ENCODE data around the gene SNX9. TPM values are rescaled to one million over a fixed set of nuclear protein-coding genes. Genes with fewer than 3 reads are reported as not detected.

The SNX9 gene
- total RNA-seq, 2 experiments from 2014 or later = 44.9 to 45.1 TPM

DNA sequence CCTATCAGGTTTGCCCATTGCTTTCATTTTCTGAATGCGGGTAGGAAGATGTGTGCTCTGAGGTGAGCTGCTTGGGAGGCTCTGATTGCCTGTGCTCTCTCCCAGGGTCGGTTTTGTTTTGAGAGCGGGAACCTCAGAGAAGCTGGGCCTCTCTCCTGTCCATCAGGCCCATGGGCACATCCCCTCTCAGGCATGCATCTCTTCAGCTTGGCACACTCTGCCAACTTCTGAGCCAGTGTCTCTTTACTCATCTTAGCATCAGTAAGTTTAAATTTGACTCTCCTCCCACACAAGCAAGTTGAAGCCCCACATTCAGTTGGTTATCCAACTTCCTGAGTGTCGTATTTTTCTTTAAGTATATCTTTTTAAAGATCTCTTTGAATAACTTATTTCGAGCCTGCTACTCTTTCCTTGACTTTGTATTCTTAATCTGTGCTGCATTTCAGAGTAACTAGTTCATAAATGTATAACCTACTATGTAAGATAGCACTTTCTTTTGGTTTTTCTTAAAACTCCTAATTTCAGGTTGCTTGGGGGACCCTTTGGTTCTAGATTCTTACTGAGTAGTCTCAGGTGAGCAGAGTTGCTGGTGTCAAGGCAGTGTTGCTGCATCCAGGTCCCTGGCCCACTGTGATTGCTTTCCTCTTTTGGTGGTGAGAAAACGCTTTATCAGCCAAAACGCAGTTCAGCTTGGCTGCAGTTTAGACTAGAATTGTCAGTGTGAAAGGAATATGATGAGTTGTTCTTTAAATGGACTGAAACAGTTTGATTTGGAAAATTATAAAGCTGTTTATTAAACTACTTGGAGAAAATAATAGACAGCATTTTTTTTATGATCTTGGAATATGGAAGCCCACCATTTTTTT lies 54.8 kb downstream of the SNX9 start:
- H3K27me3 Mint-ChIP-seq = no peaks in the 10 kb centered on the region
- peak overlapping the region; percentile 75 for H3K27ac Mint-ChIP-seq
- ATAC-seq = peak; percentile 67
- ChIA-PET CTCF (interaction anchor here (0.7 to 3.3 kb wide), 4 partner anchors 113 to 492 kb away, joined by 3 to 18 read pairs (median 4); no protein-coding TSS in a partner anchor), POLR2A (interaction anchor here (0.9 to 1.3 kb wide), 2 partner anchors 11 to 122 kb away, joined by 4 read pairs; no protein-coding TSS in a partner anchor)
- TF ChIP-seq, protein P1, sequence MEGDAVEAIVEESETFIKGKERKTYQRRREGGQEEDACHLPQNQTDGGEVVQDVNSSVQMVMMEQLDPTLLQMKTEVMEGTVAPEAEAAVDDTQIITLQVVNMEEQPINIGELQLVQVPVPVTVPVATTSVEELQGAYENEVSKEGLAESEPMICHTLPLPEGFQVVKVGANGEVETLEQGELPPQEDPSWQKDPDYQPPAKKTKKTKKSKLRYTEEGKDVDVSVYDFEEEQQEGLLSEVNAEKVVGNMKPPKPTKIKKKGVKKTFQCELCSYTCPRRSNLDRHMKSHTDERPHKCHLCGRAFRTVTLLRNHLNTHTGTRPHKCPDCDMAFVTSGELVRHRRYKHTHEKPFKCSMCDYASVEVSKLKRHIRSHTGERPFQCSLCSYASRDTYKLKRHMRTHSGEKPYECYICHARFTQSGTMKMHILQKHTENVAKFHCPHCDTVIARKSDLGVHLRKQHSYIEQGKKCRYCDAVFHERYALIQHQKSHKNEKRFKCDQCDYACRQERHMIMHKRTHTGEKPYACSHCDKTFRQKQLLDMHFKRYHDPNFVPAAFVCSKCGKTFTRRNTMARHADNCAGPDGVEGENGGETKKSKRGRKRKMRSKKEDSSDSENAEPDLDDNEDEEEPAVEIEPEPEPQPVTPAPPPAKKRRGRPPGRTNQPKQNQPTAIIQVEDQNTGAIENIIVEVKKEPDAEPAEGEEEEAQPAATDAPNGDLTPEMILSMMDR (IDR thresholded peaks at IDR 0.05) = no peak
- peaks cover 83% of the 10 kb centered on the region for H3K36me3 Mint-ChIP-seq (ENCODE audit: low read depth)
- H3K4me1 Mint-ChIP-seq (ENCODE audit: low read depth) = peaks cover 69% of the 10 kb centered on the region
- no peak overlapping the region for H3K4me3 Mint-ChIP-seq
- intact Hi-C loops (cut with micrococcal nuclease) = no loop called here
- DNase-seq = peak; percentile 49
- H3K9me3 Mint-ChIP-seq = peaks cover 2% of the 10 kb centered on the region

DNA sequence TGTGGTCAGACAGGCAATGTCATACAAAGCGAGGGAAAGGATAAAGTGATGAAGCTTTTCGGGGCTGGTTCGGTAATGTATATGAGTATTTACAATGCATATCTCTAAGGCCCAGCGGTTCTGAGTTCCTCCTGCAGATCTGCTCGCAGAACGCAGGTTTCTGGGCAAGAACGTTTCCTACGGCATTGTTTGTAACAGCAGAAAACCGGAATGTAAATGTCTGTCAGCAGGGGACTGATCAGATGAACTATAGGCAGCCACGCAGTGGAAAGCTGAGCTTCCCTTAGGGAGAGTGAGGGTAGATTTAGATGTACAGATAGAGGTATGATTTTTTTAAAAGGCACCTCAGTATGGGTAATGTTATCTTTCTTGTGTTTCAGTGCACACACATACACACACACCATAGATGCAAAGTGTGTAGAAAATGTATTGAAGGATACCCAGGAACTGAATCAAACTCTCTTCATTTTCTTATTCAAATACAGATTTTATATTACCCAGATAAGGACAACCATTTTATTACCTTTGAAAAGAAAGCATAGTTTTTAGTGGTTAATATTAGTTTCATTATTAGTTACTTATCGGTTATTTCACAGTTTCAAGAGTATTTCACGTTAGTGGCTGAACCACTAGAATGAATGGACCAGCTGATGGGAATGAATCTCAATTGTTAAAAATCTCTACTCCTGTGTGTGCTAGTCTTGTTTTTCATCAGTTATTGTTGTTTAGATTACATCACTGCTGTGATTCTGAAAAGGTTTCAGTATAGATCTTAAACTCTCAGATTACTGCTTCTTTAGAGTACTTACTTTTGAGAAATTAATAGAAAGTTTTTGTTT lies 56.2 kb downstream of the SNX9 start:
- CTCF ChIA-PET = interaction anchor here (0.8 to 3.3 kb wide), 3 partner anchors 23 to 123 kb away, joined by 3 to 18 read pairs (median 3); no protein-coding TSS in a partner anchor
- Mint-ChIP-seq H3K27me3 (no peaks in the 10 kb centered on the region), H3K4me1 (ENCODE audit: low read depth) (peaks cover 72% of the 10 kb centered on the region), H3K27ac (peak overlapping the region; percentile 39), H3K4me3 (no peak overlapping the region), H3K9me3 (peaks cover 2% of the 10 kb centered on the region), H3K36me3 (ENCODE audit: low read depth) (peaks cover 83% of the 10 kb centered on the region)
- TF ChIP-seq, protein P1 (IDR thresholded peaks at IDR 0.05) = no peak
- POLR2A ChIA-PET = interaction anchor here (0.6 to 1.7 kb wide), 7 partner anchors 11 to 124 kb away, joined by 3 to 5 read pairs (median 3); no protein-coding TSS in a partner anchor
- no peak for DNase-seq
- intact Hi-C loops (cut with micrococcal nuclease) = no loop called here
- peak; percentile 33 for ATAC-seq

DNA sequence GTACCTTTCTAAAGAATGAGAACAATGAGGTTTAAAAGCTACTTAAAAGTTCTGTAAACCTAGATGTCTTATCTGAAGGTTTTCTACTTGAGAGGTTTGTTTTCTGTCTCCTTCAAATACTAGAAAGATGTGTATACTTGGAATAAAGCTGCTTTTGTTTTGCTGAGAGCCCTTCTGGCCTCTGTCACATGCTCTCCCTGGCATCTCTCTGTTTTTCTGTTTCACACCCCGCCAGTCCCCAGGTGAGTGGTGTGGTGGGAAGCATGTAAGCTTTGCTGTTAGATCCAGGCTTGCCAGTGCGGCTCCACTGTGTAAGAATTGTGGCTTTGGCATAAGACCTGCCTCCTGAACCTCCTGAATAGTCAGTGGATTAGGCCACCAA lies 56.8 kb downstream of the SNX9 start:
- H3K4me3 Mint-ChIP-seq = no peak overlapping the region
- ChIA-PET POLR2A (interaction anchor here (0.6 to 1.7 kb wide), 7 partner anchors 17 to 120 kb away, joined by 3 to 5 read pairs (median 3); no protein-coding TSS in a partner anchor), CTCF (interaction anchor here (1.1 to 3.3 kb wide), 2 partner anchors 22 to 123 kb away, joined by 3 to 18 read pairs; no protein-coding TSS in a partner anchor)
- DNase-seq (no peak), ATAC-seq (no peak)
- H3K27me3 Mint-ChIP-seq = no peaks in the 10 kb centered on the region
- peaks cover 83% of the 10 kb centered on the region for H3K36me3 Mint-ChIP-seq (ENCODE audit: low read depth)
- peak overlapping the region; percentile 35 for H3K27ac Mint-ChIP-seq
- peaks cover 75% of the 10 kb centered on the region for H3K4me1 Mint-ChIP-seq (ENCODE audit: low read depth)
- intact Hi-C loops (cut with micrococcal nuclease) = no loop called here
- peaks cover 2% of the 10 kb centered on the region for H3K9me3 Mint-ChIP-seq
- TF ChIP-seq, protein P1 (IDR thresholded peaks at IDR 0.05) = no peak

DNA sequence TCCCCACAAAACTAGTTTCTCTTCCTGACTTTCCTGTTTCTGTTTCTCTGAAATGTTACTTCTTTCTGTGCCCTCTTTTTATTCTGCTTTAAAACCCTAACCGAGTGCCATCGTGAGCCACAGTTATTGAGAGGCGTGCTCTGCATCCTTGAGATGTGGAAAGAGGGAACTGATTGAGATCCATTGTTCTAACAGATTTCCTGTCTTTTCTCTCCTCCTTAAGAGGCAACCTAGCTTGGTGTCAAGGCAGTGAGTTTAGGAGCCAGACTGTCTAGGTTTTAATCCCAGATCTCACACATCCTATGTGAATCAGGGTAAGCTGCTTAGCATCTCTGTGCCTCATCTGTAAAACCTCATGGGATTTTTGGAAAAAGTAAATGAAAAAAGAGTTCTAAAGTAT lies 57.5 kb downstream of the SNX9 start:
- Mint-ChIP-seq H3K9me3 (peaks cover 2% of the 10 kb centered on the region), H3K4me1 (ENCODE audit: low read depth) (peaks cover 78% of the 10 kb centered on the region), H3K27ac (peak overlapping the region; percentile 35), H3K4me3 (no peak overlapping the region), H3K36me3 (ENCODE audit: low read depth) (peaks cover 81% of the 10 kb centered on the region), H3K27me3 (no peaks in the 10 kb centered on the region)
- ATAC-seq (no peak), DNase-seq (no peak)
- ChIA-PET POLR2A (interaction anchor here (0.6 to 1.3 kb wide), 3 partner anchors 48 to 124 kb away, joined by 3 read pairs; no protein-coding TSS in a partner anchor), CTCF (interaction anchor here (1.2 kb wide), 1 partner anchor 124 kb away, joined by 8 read pairs; no protein-coding TSS in a partner anchor)
- TF ChIP-seq, protein P1 (IDR thresholded peaks at IDR 0.05) = no peak
- intact Hi-C loops (cut with micrococcal nuclease) = no loop called here
